ENCODE results near the gene LYAR.
"Not testable (repeated sequence)": the region's sequence is repeated elsewhere in the genome, so short reads cannot be mapped to it uniquely, and the experiment has no call there.

LYAR gene

GRCh38 chr4:4259484-4260100 lies 30.4 kb downstream of the LYAR start:
- no peak for DNase-seq

- not testable (repeated sequence) for DNase-seq
These were observed 32.2 kb downstream of the LYAR start for GRCh38 chr4:4257705-4258104.

- DNase-seq = no peak
These were observed 33.2 kb downstream of the LYAR start for GRCh38 chr4:4256799-4257198.

DNA sequence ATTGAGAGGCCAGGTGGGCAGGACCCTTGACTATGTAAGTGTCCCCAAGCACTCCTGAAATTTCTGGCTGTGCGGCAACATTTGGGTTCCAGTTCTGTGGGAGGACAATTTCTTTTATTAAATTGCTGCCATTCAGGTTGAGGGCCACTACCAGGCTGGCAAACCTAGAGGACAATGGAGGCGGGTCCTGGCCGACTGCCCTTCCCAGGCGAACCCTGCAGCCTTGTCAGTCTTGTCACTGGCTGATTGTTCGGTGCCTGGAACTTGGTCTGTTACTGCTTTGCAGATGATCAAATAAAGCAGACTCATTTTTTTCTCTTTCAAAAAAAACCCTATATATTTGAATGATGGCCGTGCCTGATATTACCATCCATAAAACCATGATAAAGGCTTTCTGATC lies 35.3 kb downstream of the LYAR start:
- DNase-seq = no peak

DNA sequence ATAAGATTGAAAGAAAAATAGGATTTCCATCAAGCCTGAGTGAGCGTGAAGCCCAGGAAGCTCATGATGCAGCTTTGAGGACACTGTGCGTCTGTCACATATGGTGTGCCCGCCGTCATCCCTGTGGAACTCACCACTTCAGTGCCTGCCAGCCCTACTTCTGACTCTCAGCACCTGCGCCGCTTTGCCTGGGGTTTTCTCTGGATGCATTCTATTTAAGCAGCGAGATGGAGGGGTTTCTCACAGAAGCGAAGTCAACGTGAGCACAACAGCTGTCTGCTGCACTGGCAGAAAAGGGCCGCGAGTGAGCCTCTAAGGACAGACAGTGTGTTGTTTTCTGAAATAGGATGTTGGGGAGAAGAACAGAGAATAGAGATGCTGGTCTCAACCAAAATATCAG lies 35.8 kb downstream of the LYAR start:
- DNase-seq = no peak

GRCh38 chr4:4249866-4250265 lies 40.1 kb downstream of the LYAR start:
- DNase-seq = no peak

DNA sequence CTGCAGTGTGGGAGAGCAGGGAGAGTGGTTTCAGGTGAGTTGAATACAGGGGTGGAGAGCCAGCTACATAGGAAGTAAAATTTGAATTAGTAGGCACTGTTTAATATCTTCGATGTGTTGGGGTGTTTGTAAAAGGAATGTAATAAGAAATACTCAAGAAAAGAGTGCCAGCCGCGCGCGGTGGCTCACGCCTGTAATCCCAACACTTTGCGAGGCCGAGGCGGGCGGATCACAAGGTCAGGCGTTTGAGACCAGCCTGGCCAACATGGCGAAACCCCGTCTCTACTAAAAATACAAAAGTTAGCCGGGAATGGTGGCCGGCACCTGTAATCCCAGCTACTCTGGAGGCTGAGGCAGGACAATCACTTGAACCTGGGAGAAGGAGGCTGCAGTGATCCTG lies 40.6 kb downstream of the LYAR start:
- not testable (repeated sequence) for DNase-seq

- no peak for DNase-seq
These were observed 41.1 kb downstream of the LYAR start for GRCh38 chr4:4248885-4249203.

- DNase-seq = peak; percentile 80 to 91
These were observed 41.7 kb downstream of the LYAR start, which contains the start of gene TMEM128 for GRCh38 chr4:4248029-4248884. TSS of gene TMEM128 (minus strand) at chr4:4248223. CDS start at chr4:4248202, 21 bp downstream.

DNA sequence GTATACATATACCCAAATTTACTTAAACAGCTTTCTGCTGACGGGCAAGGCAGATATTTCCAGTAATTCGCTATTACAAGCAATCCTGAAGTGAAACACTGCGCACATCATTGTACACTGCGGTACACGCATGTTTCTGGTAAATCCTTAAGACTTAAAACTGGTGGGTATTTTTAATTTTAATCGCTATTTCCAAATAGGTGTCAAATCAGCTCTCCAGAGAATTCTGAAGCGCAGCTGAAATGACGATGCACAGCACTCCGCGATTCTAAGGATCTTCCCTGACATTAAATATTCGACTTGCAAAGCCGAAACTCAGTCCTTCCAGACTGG lies 42.3 kb downstream of the LYAR start:
- DNase-seq = no peak

DNA sequence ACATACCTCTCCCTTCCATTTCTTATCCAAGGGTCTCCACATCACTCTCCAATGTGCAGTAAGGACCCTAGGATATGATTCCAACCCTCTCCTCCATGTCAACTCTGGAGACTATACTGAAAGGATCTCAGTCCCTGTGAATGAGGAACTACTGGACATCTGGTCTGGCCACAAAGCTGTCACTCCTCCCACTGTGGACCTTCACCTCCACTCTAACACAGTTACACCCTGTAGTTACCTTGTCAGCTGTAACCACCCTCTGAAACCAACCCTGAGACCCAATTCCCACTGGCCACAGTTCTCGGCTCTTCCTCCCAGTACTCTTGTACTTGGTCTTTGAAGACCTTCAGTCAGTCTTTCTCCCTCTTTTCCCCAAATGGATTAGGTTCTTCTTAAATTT lies 44.8 kb downstream of the LYAR start:
- DNase-seq = no peak

DNA sequence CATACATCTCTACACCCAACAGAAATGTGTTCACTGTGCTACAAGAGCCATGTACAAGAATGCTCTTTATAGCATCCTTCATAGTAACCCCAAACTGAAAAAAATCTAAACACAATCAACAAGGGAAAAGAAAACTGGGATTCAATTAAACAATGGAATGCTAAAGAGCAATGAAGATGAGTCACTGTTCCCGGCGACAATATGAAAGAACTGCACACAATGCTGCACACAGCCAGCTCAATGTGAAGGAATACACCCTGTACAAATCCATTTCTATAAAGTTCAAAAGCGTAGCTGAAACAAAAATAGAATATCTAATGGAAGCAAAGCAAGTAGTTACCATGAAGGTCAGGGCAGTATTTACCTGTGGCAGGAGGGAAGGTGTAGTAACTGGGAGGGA lies 50.4 kb downstream of the LYAR start:
- DNase-seq = not testable (repeated sequence)

- no peak for DNase-seq
These were observed 56.3 kb downstream of the LYAR start for GRCh38 chr4:4233610-4234009.

DNA sequence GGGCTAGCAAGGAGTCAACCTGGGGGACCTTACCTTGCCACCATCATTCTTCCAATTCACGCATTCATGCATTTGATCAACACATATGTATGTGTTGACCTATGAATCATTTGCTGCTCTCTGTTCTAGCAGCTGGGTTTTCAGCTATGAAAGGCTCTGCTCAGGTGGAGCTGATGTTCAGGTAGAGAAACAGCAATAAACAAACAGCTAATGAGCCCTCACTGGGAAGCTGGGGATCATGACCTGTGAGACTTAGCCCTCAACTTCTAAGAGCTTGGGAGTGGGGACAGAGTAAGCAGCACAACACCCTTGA lies 61.6 kb downstream of the LYAR start:
- no peak for DNase-seq

DNA sequence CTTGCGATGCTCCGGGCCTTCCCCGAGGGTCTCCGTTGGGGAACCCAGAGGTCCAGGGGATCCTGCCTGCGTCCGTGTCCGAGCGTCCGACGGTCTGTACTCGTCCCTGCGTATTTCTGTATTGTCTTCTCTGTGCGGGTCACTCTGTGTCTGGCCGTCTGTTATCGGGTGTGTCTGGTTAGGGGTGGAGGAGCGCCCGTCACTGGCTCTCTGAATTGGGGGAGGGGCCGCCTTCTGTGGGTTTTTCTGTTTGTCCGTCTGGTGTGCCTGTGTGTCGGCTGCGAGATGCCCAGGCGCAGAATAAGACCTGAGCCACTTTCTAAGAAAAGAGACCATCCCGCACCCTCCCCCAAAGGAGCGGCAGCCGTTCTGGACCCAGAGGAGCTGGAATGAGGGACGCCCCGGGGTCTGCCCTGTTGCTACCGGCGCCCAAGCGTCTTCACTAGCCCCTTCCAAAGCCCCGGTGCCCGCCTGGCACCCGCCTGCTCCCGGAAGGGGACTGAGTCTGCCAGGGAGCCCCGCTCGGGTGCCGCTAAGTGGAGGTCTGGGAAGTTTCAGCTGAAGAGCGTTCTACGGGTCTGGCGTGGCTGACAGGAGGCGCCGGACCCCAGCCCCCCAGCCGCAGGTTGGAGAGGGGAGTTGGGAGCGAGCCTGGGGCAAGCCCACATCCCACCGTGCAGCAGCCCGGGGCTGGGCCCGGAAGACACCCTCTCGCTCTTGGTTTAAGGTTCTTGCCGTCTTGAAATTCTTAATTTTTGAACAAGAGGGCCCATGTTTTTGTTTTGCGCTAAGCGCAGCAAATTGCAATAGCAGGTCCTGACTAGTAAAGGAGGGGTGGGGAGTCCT lies 62.2 kb downstream of the LYAR start:
- DNase-seq = no peak

DNA sequence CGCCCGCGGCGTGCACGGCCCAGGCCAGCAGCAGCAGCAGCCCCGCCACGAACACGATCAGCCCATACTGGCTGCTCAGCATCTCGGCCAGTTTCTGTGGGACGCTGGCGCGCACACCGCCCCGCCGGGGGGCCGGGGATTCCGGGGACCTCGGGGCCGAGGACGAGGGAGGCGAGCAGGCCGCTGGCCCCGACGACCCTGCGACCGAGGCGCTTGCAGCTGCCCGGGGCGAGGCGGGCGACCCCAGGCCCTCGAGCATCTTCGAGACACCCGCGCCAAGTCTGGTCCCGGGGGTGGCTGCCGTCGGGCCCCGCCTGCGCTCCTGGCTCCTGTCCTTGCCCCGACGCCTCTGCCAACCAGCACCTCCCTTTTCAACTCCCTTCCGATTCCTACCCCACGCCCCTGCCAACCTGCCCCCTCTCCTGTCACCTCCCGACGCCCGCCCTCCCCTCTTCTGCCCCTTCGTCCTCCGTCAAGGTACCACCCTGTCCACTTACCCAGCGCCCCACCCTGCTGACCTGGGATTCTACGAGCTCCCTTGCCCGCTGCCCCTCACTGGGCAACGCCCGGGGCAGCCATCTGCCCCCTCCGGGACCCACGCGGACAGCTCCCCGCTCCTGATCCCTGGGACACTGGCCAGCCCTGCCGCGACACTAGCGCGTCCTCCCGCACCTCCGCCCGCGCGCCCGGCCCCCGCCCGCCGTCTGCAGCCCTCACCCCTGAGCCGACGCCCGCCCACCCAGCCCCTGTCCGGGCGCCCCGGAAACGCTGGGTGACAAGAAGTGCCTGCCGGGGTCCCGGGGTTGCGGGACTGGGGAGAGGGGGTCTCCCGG lies 63.1 kb downstream of the LYAR start, which contains the start of gene OTOP1:
OTOP1 (minus strand) TSS at position 324 of the 833 bp plus-strand sequence; CDS start at position 259, 65 bp downstream.
- no peak for DNase-seq

GRCh38 chr4:4225915-4226605 lies 63.9 kb downstream of the LYAR start:
- DNase-seq = no peak
